ENCODE measurements around the gene KATNAL2.

GRCh38 chr18:47054369-47054768, 137.0 kb downstream of the KATNAL2 start:
- no peak for TF ChIP-seq CTCF (IDR thresholded peaks at IDR 0.05)
- no peak for TF ChIP-seq POLR2A (IDR thresholded peaks at IDR 0.05)
- no peak for TF ChIP-seq POLR2AphosphoS5 (IDR thresholded peaks at IDR 0.05; ENCODE audit: insufficient read depth in 1 of 2, low read depth in 1 of 2)
